Right cardiac atrium (tissue), 5 donors: ENCODE measurements around the gene FRAT1. TPM values are rescaled to one million over a fixed set of nuclear protein-coding genes. Genes with fewer than 3 reads are reported as not detected.

ENCODE experiments used
- ATAC-seq, 2 donors: fragments of 200-7000 bp; cut with Tn5 transposase; one replicate each; pipeline versions ENCODE4 v1.8.0 to v1.9.1; 2020; ENCODE audit warnings: moderate library complexity in 2 of 2, mild to moderate bottlenecking in 1 of 2
- DNase-seq, 3 donors: peaks; one replicate each; pipeline ENCODE4 v3.0.0-alpha.2; 2020
- H3K27ac ChIP-seq: one replicate; pipeline ENCODE4 v1.5.1; 2013; ENCODE audit warnings: mild to moderate bottlenecking, low read length, control low read depth, moderate library complexity
- H3K27me3 ChIP-seq: one replicate; pipeline ENCODE4 v1.6.1; 2013; ENCODE audit not compliant: control insufficient read depth, insufficient read depth
- H3K4me1 ChIP-seq: one replicate; pipeline ENCODE4 v1.6.1; 2013; ENCODE audit warnings: low read length; ENCODE audit not compliant: control insufficient read depth, insufficient read depth
- H3K4me3 ChIP-seq: one replicate; pipeline ENCODE4 v1.5.1; 2013; ENCODE audit warnings: low read length, control low read depth
- H3K9me3 ChIP-seq: one replicate; pipeline ENCODE4 v1.6.1; 2013; ENCODE audit warnings: low read length; ENCODE audit not compliant: control insufficient read depth
- WGBS: extraction: QIAGEN DNeasy Blood & Tissue Kit; methylation state at CpG from one replicate; pipeline ENCODE4 v1.1.7; 2013; 5-methylcytosine and 5-hydroxymethylcytosine counted together
- intact Hi-C, 4 donors: fragments of 100-400 bp; cut with DNase I; formaldehyde crosslinking; loops; one replicate each; pipeline versions ENCODE4 v1.11.0 to v1.14.0; 2022 to 2023
- polyA plus RNA-seq: library from polyadenylated mRNA; stranded (reverse); fragments of 200-250 nt; gene quantifications from one replicate; pipeline ENCODE4 v1.2.3, GENCODE V29; 2013
- total RNA-seq, 4 donors: library from RNA; stranded (reverse); fragmentation: NEBNext Ultra II Directional; extraction: Animal tissue kit (Norgen Biotek cat#: 25700); gene quantifications; one replicate each; pipeline ENCODE4 v1.2.1, GENCODE V29; 2021
- donor health status: healthy with polysubstance abuse.
- donor health status: DM: no; HTN: yes; CAD: no.
- donor health status: DM: no; HTN: no; CAD: no.
- donor health status: DM: no; HTN: yes; CAD: no; lungs with severe emphysema.
- donor health status: DM: yes; HTN: yes; CAD: no.

The FRAT1 gene
- total and polyA plus RNA-seq, 5 donors, result 1.6 to 6.6 (median 6.1) TPM

GRCh38 chr10:97367126-97367649, 48.1 kb downstream of the FRAT1 start:
- no peak overlapping the region for H3K27ac ChIP-seq
- DNase-seq, result no peak
- intact Hi-C loops, result no loop called here
- no peak for ATAC-seq
- H3K9me3 ChIP-seq, result no peaks in the 10 kb centered on the region
- H3K27me3 ChIP-seq, result no peaks in the 10 kb centered on the region
- H3K4me1 ChIP-seq, result no peaks in the 10 kb centered on the region
- H3K4me3 ChIP-seq, result no peak overlapping the region
- WGBS, result 88% methylated on average over 12 of the region's 12 CpGs

Other genes starting within 250 kb of the FRAT1 start
- under 1 TPM; 0.11 to 0.29 (median 0.17) TPM for gene SLIT1, start 133.3 kb upstream of the FRAT1 start, total RNA-seq
- 0.16 TPM for gene SLIT1, start 133.3 kb upstream of the FRAT1 start, polyA plus RNA-seq
- gene ARHGAP19, start 26.6 kb upstream of the FRAT1 start, total RNA-seq, result 1 to 10 TPM; 3.6 to 6.3 (median 5.3) TPM
- 2.4 TPM for gene ARHGAP19, start 26.6 kb upstream of the FRAT1 start, polyA plus RNA-seq
- 1 to 10 TPM; 5.0 to 7.6 (median 7.5) TPM for gene FRAT2, start 15.5 kb downstream of the FRAT1 start, total RNA-seq
- gene FRAT2, start 15.5 kb downstream of the FRAT1 start, polyA plus RNA-seq, result 3.4 TPM
- 10 to 100 TPM; 10.8 to 21.2 (median 14.2) TPM for gene RRP12, start 82.1 kb downstream of the FRAT1 start, total RNA-seq
- 18.4 TPM for gene RRP12, start 82.1 kb downstream of the FRAT1 start, polyA plus RNA-seq
- gene PGAM1, start 106.9 kb downstream of the FRAT1 start, total RNA-seq, result 100 to 1,000 TPM; 245 to 330 (median 314) TPM
- gene PGAM1, start 106.9 kb downstream of the FRAT1 start, polyA plus RNA-seq, result 204 TPM
- gene EXOSC1, start 126.7 kb downstream of the FRAT1 start, total RNA-seq, result 10 to 100 TPM; 19.8 to 22.1 (median 21.1) TPM
- 35.2 TPM for gene EXOSC1, start 126.7 kb downstream of the FRAT1 start, polyA plus RNA-seq
- 10 to 100 TPM; 18.9 to 28.6 (median 23.8) TPM for gene ZDHHC16, start 126.9 kb downstream of the FRAT1 start, total RNA-seq
- gene ZDHHC16, start 126.9 kb downstream of the FRAT1 start, polyA plus RNA-seq, result 23.4 TPM
- gene MMS19, start 179.2 kb downstream of the FRAT1 start, total RNA-seq, result 10 to 100 TPM; 32.8 to 40.0 (median 36.8) TPM
- gene MMS19, start 179.2 kb downstream of the FRAT1 start, polyA plus RNA-seq, result 33.7 TPM
- gene UBTD1, start 179.7 kb downstream of the FRAT1 start, total RNA-seq, result 10 to 100 TPM; 24.8 to 27.6 (median 25.8) TPM
- 42.1 TPM for gene UBTD1, start 179.7 kb downstream of the FRAT1 start, polyA plus RNA-seq